GM15510 (cell line): ENCODE results near the gene OR7G1.

Experiments
- POLR2A ChIP-seq: IDR thresholded peaks from 3 replicates; pipeline ENCODE4 v1.6.1; 2011; ENCODE audit warnings: borderline replicate concordance; ENCODE audit not compliant: insufficient read length; ENCODE audit errors: extremely low read depth

Gene OR7G1

GRCh38 chr19:9116547-9116946 lies 984 bp upstream of the OR7G1 start:
- no peak for TF ChIP-seq POLR2A

GRCh38 chr19:9109959-9110358 lies 5.6 kb downstream of the OR7G1 start:
- TF ChIP-seq POLR2A, result no peak

GRCh38 chr19:9107375-9107774 lies 8.2 kb downstream of the OR7G1 start, which contains the start of gene OR7G2:
OR7G2 (minus strand) TSS chr19:9107475; CDS start chr19:9103243, 4,232 bp downstream.
- no peak for TF ChIP-seq POLR2A

- TF ChIP-seq POLR2A, result no peak
These were observed 28.8 kb downstream of the OR7G1 start, which contains the start of gene OR1M1 for GRCh38 chr19:9086761-9087160. OR1M1 (plus strand) TSS chr19:9087061; CDS start chr19:9093245, 6,184 bp downstream.

- TF ChIP-seq POLR2A, result no peak
These were observed 36.9 kb downstream of the OR7G1 start for GRCh38 chr19:9078651-9079050.

GRCh38 chr19:9076901-9077300 lies 38.7 kb downstream of the OR7G1 start:
- no peak for TF ChIP-seq POLR2A

GRCh38 chr19:9075064-9075949 lies 40.3 kb downstream of the OR7G1 start:
- TF ChIP-seq POLR2A, result no peak

GRCh38 chr19:9073806-9074205 lies 41.8 kb downstream of the OR7G1 start:
- TF ChIP-seq POLR2A, result no peak

GRCh38 chr19:9070066-9070465 lies 45.5 kb downstream of the OR7G1 start:
- no peak for TF ChIP-seq POLR2A

- no peak for TF ChIP-seq POLR2A
These were observed 50.0 kb downstream of the OR7G1 start for GRCh38 chr19:9065457-9066014.
